ENCODE measurements around the gene ZNF385B. TPM values are rescaled to one million over a fixed set of nuclear protein-coding genes. Genes with fewer than 3 reads are reported as not detected.

ZNF385B gene
- total RNA-seq, 1 donor from 2014 or later: not detected

- Histone ChIP-seq H3K27me3 (ENCODE audit: control insufficient read depth, insufficient read depth, low read length) (no peaks in the 10 kb centered on the region), H3K36me3 (ENCODE audit: control insufficient read depth, insufficient read depth, low read length) (no peaks in the 10 kb centered on the region), H3K4me3 (ENCODE audit: low read depth, low read length) (no peak overlapping the region)
- no peak for TF ChIP-seq CTCF (IDR thresholded peaks at IDR 0.05; ENCODE audit: insufficient read depth, low read length, severe bottlenecking)
- DNase-seq (ENCODE audit: low read depth) (no peak), FAIRE-seq (no peak)
Observed at GRCh38 chr2:179661986-179662385, 199.4 kb downstream of the ZNF385B start.

- H3K27me3 ChIP-seq (ENCODE audit: control insufficient read depth, insufficient read depth, low read length): no peaks in the 10 kb centered on the region
- no peaks in the 10 kb centered on the region for H3K36me3 ChIP-seq (ENCODE audit: control insufficient read depth, insufficient read depth, low read length)
- DNase-seq (ENCODE audit: low read depth) (peak; percentile 13), FAIRE-seq (no peak)
- TF ChIP-seq CTCF (IDR thresholded peaks at IDR 0.05; ENCODE audit: insufficient read depth, low read length, severe bottlenecking): no peak
- H3K4me3 ChIP-seq (ENCODE audit: low read depth, low read length): no peak overlapping the region
Observed at GRCh38 chr2:179657068-179657595, 204.3 kb downstream of the ZNF385B start.

- FAIRE-seq (no peak), DNase-seq (ENCODE audit: low read depth) (peak; percentile 79)
- Histone ChIP-seq H3K4me3 (ENCODE audit: low read depth, low read length) (no peak overlapping the region), H3K27me3 (ENCODE audit: control insufficient read depth, insufficient read depth, low read length) (no peaks in the 10 kb centered on the region), H3K36me3 (ENCODE audit: control insufficient read depth, insufficient read depth, low read length) (no peaks in the 10 kb centered on the region)
- TF ChIP-seq CTCF (IDR thresholded peaks at IDR 0.05; ENCODE audit: insufficient read depth, low read length, severe bottlenecking): no peak
Observed at GRCh38 chr2:179655627-179656026, 205.8 kb downstream of the ZNF385B start.

GRCh38 chr2:179654806-179655205 is 206.6 kb downstream of the ZNF385B start:
- DNase-seq (ENCODE audit: low read depth) (no peak), FAIRE-seq (no peak)
- TF ChIP-seq CTCF (IDR thresholded peaks at IDR 0.05; ENCODE audit: insufficient read depth, low read length, severe bottlenecking): no peak
- Histone ChIP-seq H3K36me3 (ENCODE audit: control insufficient read depth, insufficient read depth, low read length) (no peaks in the 10 kb centered on the region), H3K27me3 (ENCODE audit: control insufficient read depth, insufficient read depth, low read length) (no peaks in the 10 kb centered on the region), H3K4me3 (ENCODE audit: low read depth, low read length) (no peak overlapping the region)

GRCh38 chr2:179652296-179652695 is 209.1 kb downstream of the ZNF385B start:
- no peak for DNase-seq (ENCODE audit: low read depth)
- no peak for FAIRE-seq
- Histone ChIP-seq H3K36me3 (ENCODE audit: control insufficient read depth, insufficient read depth, low read length) (no peaks in the 10 kb centered on the region), H3K4me3 (ENCODE audit: low read depth, low read length) (no peak overlapping the region), H3K27me3 (ENCODE audit: control insufficient read depth, insufficient read depth, low read length) (no peaks in the 10 kb centered on the region)
- no peak for TF ChIP-seq CTCF (IDR thresholded peaks at IDR 0.05; ENCODE audit: insufficient read depth, low read length, severe bottlenecking)

GRCh38 chr2:179650420-179650819 is 211.0 kb downstream of the ZNF385B start:
- Histone ChIP-seq H3K4me3 (ENCODE audit: low read depth, low read length) (no peak overlapping the region), H3K36me3 (ENCODE audit: control insufficient read depth, insufficient read depth, low read length) (no peaks in the 10 kb centered on the region), H3K27me3 (ENCODE audit: control insufficient read depth, insufficient read depth, low read length) (no peaks in the 10 kb centered on the region)
- DNase-seq (ENCODE audit: low read depth): no peak
- no peak for FAIRE-seq
- no peak for TF ChIP-seq CTCF (IDR thresholded peaks at IDR 0.05; ENCODE audit: insufficient read depth, low read length, severe bottlenecking)

Data from bronchial epithelial cell (primary cell).